Hypothalamus (tissue), 51 donors: ENCODE measurements around the gene RABAC1.

Experiments used
- DNase-seq, 51 donors: peaks; one replicate each; lab custom pipeline; 2025; lab: John Stamatoyannopoulos, UW

RABAC1 gene

DNA sequence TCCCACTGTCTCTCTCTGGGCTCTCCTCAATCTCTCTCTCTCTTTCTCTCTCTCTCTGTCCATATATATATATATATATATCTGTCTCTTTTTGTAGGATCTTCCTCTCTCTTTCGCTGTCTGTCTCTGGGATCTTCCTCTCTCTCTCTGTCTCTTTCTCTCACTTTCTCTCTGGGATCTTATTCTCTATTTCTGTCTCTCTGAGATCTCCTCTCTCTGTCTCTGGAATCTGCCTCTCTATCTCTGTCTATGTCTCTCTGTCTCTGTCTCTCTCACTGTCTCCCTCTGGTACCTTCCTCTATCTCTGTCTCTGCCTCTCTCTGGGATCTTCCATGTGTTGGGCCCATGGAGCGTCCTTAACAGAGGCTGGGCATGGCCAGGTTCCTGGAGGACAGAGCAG, 31.5 kb upstream of the RABAC1 start:
- DNase-seq, result no peak

- no peak for DNase-seq
Observed at GRCh38 chr19:41990028-41990427, 30.9 kb upstream of the RABAC1 start.

DNA sequence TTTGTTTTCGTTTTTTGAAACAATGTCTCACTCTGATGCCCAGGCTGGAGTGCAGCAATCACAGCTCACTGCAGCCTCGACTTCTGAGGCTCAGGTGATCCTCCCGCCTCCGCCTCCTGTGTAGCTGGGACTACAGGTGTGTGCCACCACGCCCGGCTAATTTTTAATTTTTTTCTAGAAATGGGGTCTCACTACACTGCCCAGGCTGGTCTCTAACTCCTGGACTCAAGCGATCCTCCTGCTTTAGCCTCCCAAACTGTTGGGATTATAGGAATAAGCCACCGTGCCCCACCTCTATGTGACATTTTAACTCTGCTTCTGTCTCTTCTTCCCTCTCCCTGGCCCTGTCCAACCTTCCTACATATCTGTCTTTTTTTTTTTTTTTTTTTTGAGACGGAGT, 29.8 kb upstream of the RABAC1 start:
- no peak for DNase-seq

- no peak for DNase-seq
Observed at GRCh38 chr19:41987141-41987860, 28.2 kb upstream of the RABAC1 start.

DNA sequence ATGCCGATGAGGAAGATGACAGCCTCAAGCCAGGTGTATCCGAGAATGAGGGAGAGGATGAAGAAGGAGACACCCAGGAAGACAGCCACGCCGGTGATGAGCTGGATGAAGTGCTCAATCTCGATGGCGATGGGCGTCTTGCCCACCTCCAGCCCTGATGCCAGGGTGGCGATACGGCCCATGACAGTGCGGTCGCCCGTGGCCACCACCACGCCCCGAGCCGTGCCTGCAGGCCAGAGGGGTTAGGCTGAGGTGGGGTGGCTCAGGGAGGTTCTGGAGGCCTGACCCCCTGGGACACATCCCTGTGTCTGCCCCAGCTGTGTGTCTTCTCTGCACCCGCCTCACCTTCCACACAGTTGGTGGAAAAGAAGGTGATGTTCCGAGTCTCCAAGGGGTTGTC, 25.8 kb upstream of the RABAC1 start:
- DNase-seq, result no peak

GRCh38 chr19:41981724-41982123, 22.6 kb upstream of the RABAC1 start:
- DNase-seq, result no peak

DNA sequence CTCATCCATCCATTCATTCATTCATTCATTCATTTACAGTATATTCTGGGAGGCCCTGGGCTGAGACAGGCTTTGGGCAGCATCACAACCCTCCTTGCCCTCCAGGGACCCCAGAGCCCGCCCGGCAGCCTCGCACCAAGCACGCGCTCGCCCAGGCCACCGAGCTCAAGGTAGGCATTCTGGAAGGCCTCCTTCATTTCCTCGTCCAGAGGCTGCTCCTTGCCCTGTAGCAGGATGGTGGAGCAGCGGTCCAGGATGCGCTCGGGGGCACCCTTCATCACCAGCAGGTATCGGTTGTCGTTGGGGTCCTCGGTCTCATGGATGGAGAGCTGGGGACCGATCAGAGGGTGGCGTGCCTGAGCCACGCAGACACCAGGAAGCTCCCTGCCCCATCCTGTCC, 19.3 kb upstream of the RABAC1 start:
- no peak for DNase-seq

- DNase-seq, result no peak
Observed at GRCh38 chr19:41977916-41978315, 18.8 kb upstream of the RABAC1 start.

GRCh38 chr19:41974652-41975051, 15.5 kb upstream of the RABAC1 start:
- no peak for DNase-seq

DNA sequence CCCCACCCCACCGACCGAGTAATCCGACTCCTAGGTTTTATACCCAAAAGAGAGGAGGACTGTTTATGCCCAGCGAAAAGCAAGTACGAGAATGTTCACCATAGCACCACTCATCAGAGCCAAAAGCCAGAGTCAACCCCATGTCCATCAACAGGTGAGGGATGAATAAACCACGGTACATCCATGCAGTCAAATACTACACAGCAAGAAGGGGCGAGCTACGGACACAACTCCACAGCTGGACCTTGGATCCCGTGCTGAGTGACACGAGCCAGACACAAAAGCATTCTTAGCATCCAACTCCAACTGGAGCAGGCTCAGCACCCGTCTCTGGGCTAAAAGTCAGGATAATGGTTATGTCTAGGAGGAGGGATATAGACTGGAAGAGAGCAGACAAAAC, 12.2 kb upstream of the RABAC1 start:
- DNase-seq, result no peak

DNA sequence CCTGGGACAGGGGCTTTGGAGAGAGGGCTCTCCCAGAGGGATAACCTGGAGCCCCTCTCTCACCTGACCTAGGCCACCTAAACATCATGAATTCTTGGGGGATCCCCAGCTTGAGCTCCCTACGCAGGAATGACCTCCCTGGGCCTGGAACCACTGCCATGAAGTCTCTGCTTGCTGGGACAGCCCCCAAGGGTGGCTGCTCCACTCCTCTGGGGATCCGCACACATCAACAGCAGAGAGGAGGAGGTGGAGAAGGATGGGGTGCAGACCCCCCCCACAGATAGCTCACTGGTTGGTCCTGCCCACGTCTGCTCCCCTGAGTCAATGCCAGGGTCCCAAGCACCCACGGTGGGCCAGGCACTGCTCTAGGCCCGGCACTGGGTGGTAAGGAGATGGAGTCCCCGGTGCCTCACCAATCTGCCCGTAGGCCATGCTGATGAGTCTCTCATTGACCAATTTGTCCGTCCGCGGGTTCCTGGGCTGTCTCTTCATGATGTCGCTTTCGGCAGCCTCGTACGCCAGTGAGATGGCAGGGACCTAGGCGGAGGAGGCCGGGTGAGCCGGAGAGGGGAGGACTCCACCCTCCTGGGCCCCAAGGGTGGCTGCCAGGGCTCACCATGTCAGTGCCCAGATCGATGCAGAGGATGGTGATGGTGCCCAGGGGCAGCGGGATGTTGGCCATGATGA, 10.8 kb upstream of the RABAC1 start:
- no peak for DNase-seq

DNA sequence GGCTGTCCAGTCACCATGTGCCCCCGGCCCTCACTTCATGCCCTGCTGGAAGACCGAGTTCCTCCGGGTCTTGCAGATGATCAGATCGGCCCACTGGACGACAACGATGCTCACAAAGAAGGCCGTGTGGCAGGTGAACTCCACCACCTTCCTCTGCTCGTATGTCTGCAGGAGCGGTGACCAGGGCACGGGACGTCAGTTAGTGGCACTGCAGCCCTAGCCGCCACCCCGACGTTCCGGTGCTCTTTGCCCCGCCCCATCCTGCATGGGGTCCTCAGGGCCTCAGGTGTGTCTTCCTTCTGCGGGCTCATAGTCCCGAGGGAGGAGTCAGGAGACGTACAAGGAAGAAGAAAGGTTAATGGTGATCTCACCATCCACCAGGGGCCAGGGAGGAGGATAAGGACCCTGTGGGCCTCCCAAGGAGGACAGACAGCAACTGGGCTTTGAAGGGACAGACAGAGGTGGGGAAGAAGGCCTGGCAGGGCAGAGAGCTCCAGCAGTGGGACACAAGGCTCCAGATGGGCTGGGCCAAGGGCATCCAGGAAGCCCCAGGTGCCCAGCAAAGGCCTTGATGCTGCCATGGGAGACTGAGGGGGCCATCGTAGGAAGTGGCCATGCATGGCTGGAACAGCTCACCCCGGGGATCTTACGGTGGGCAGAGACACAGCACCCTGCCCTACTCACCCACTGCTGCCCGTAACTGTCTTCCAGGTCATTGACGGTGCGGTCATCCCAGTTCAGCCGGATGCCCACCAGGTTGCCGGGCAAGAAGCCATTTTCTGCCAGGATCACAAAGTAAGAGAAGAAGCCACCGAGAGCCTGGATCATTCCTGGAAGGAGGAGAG, 9.9 kb upstream of the RABAC1 start:
- DNase-seq, result no peak

GRCh38 chr19:41967054-41967783, 8.1 kb upstream of the RABAC1 start:
- DNase-seq, result no peak

- no peak for DNase-seq
Observed at GRCh38 chr19:41965106-41965505, 6.0 kb upstream of the RABAC1 start.

DNA sequence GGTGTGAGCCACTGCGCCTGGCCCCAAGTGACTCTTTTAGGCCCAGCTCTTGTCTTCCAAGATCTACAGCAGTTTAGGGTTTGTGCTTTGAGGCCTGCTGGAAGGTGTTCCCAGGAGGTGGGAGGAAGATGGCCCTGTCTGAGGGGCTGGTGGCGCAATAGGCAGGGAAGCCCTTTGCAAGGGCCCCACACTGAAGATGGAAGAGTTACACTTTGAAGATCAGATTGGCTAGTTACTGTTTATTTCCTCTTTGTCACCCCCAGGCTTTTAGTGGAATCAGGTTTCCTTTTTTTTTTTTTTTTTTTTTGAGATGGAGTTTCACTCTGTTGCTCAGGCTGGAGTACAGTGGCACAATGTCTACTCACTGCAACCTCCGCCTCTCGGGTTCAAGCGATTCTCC, 1.9 kb upstream of the RABAC1 start:
- no peak for DNase-seq

GRCh38 chr19:41958367-41959055, 610 bp downstream of the RABAC1 start:
- DNase-seq, result peak in 43 of 51 donors; percentile 4 to 76 (median 32)

DNA sequence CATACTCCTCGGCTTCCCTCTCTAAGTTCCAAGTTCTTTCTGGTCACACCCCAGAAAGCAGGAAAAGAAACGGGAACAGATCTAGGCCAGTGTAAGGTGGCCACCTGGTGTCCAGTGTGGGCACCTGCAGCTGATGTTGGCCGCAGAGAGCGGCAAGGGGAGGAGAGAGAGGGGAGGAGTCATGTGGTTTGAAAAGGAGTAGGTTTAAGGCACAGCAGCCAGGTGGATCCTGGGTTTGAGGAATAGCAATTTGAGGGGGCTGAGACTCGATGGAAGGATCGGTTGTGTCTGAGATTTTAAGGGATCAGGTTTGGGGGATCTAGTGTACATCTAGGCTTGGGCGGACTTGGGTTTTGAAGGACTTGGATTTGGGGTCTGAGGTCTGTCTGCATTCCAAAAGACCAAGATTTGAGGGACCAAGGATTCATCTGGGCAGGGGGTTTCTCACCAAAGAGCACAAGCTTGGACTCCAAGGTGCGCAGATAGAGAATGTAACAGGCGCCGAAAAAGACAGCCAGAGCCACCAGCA, 1.2 kb downstream of the RABAC1 start:
- peak in 30 of 51 donors; percentile 1 to 61 (median 28) for DNase-seq

DNA sequence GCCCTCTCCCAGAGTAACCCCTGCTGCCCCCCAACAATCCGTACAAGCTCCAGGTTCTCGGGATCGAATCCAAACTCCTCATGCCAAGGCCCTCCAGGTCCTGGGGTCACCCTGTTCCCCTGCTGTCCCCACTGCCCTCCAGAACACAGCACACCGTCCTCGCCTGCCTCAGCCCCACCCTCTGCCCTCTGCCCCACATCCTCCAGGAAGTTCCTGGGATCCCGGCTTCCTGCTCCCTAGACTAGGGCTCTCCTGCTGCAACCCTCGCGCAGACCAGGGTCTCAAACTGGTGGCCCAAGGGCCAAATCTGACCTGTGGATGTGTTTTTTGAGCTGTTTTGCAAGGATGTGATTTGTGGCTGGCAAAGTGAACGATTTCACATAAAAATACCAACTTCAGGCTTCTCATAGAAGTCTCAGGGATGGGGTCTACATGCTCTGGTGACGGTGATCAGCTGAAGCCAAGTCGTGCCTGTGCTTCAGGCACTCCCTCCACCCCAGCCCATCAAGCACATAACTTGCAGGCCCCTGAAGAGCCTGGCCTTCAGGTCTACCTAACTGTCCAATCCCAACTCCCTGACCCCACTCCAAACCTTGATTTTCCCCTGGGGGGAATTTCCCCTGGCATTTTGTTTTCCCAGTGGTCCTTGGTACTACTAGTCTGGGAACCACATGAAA, 1.8 kb downstream of the RABAC1 start:
- DNase-seq, result no peak

DNA sequence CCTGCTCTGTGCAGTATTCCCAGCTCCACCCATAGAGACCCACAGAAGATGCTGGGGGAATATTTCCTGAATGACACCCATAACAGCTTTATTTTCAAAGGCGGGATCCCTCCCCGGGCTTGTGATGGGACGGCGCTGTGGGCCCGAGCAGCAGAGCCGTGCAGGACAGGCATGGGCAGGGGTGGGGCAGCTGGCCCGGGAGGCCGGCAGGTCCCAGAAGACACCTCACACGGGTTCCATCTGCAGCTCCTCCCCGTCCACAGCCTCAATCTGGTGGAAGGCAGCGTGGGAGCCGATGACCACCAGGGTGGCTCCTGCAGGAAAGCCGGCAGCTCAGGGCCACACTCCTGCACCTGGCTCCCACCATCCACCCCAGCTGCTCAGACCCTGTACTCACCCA, 2.5 kb downstream of the RABAC1 start:
- no peak for DNase-seq
